Measurements from ENCODE around the gene TPSG1.

TPSG1 gene

DNA sequence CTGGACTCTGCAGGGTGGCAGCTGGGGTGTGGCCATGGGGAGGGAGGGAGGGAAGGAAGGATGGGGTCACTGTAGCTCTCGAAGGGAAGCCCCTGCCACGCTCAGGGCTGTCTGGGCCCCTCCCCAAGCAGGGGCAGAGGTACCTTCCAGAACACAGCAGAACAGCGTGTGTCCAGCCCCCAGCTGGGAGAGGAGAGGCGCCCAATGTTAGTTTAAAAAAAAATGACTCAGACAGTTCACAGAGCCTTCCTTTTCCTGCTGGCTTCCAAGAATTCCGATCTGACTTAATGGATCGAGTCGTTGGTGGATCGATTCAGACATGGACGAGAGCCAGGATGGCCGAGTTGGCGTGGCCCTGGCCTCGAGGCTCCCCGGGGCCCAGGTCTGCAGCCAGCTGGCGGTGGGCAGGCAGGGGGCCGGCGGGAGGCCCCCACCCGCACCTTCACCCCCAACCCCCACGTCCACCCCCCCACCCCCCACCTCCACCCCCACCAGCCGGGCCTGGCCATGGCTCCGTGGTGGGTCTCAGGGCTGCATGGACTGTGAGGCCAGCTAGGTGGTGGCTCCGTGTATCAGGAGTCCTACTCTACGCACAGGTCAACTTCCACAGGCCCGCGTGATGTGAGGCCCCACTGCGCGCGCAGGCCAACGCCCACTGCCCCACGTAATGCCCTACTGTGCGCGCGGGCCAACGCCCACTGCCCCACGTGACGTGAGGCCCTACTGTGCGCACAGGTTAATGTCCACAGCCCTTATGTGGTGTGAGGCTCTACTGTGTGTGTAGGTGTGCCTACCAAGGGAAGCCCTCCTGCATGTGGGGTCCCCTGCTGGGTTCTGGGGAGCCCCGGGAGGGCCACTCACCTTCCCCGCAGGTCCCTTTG, 50.4 kb downstream of the TPSG1 start:
- no peak for DNase-seq

DNA sequence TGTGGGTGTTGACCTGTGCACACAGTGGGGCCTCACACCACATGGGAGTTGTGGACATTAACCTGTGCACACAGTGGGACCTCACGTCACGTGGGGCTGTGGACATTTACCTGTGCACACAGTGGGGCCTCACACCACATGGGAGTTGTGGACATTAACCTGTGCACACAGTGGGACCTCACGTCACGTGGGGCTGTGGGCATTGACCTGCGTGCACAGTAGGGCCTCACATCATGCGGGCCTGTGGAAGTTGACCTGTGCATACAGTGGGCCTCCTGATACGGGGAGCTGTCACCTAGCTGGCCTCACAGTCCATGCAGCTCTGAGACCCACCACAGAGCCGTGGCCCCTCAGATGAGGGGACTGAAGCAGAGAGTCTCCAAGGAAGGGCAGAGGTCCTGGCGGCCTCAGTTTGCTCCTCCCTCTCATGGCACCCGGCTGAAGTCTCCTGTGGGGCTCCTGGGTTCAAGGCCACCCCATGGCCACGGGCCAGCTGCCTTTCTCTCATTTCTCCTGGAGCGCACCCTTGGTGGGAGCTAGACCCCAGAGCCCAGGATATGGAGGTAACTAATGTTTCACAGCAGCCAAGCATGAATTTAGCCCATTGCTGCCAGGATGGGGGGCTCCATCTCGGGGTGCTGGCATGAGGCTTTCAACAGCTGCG, 51.1 kb downstream of the TPSG1 start:
- no peak for DNase-seq

DNA sequence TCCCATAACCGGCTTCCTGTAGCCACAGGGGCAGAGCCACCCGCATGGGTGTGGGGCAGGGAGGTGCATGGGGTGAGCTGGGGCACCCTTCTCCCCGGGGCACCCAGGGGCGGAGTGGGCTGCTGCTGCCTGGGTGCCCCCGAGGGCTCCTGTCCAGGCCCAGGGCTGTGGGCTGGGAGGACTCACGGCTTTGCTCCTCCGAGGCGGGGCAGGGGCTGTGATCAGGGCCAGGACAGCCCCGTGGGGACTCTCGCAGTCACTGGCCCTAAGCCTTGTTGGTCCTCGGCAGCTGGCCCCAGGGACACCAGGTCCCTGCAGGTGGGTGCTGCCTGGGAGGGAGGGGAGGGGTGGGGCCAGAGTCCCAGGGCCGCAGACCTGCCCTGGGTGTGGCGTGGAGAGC, 52.4 kb downstream of the TPSG1 start:
- DNase-seq: no peak

DNA sequence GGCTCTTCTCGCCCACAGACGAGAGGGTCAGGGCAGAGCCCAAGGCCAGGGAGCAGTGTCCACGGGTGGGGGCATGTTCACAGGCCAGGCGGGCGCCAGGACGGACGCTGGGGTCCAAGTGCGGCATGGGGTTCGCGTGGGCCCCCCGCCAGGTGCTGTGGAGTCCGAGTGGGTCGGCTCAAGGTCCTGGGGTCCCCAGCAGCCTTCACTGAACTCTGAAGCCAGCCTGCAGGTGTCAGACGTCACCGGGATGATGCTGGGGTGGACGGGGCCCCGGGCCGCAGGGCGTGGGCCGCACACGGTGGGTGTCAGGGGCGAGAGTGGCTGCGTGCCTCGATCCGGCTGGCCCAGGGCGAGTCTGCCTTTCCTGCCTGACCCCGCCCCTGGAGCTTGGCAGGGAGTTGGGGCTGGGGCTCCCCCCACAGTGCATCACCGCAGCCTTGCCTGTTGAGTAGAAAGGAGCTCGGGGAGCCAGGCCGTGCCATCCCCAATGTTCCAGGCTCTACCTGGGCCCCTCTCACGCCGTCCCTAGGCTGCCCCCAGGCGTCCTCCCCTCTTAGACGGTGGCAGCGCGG, 53.1 kb downstream of the TPSG1 start:
- DNase-seq: no peak
